ENCODE results near the gene LENG9.

DNA sequence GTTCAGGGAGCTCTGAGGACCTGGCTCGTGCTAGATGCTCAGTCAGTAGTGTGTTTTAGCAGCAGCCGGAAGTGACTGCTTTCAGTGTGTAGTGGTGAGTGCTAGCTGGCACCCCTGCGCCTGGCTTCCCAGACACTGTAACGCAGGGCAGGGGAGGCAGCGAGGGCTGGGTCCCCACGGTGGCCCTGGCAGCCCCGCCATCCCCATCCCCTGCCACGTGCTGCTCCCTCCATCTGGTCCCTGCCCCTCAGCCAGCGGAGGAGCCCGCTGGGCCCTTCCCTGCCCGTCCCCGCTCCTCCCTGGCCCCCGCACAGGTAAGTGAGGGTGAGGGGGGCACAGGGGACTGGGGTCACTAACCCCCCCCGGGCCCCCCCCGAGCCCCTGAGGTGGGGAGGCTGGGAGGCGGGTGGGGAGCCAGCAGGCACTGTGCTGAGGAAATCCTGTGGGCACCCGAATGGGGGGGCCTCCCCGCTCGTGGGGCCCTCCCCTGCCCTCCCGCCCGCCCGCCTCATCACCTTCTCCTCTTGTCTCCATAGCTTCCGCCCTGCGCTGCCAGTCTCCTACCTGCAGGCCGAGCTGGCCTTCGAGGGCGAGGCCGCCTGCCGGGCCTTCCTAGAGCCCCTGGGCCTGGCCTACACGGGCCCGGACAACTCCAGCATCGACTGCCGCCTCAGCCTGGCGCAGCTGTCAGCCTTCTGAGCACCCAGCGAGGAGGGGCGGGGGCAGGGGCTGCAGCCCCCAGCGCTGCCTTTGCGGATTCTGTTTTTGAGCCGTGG is 3.2 kb downstream of the LENG9 start:
- TF ChIP-seq, protein P1, sequence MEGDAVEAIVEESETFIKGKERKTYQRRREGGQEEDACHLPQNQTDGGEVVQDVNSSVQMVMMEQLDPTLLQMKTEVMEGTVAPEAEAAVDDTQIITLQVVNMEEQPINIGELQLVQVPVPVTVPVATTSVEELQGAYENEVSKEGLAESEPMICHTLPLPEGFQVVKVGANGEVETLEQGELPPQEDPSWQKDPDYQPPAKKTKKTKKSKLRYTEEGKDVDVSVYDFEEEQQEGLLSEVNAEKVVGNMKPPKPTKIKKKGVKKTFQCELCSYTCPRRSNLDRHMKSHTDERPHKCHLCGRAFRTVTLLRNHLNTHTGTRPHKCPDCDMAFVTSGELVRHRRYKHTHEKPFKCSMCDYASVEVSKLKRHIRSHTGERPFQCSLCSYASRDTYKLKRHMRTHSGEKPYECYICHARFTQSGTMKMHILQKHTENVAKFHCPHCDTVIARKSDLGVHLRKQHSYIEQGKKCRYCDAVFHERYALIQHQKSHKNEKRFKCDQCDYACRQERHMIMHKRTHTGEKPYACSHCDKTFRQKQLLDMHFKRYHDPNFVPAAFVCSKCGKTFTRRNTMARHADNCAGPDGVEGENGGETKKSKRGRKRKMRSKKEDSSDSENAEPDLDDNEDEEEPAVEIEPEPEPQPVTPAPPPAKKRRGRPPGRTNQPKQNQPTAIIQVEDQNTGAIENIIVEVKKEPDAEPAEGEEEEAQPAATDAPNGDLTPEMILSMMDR (IDR thresholded peaks at IDR 0.05; ENCODE audit: insufficient read depth, low read depth, low read length) = no peak
- TF ChIP-seq EZH2 (IDR thresholded peaks at IDR 0.05; ENCODE audit: insufficient read depth, low read length) = no peak
